Skeletal muscle satellite cell (primary cell): ENCODE data around the gene BPIFB2.
A peak's percentile ranks its signal among the peaks of the same experiment; 100 is the strongest.

Experiments
- H3K27me3 ChIP-seq: 2 replicates; pipeline ENCODE4 v1.7.0; 2013; ENCODE audit warnings: low read length; ENCODE audit not compliant: control insufficient read depth, insufficient read depth
- H3K36me3 ChIP-seq: 2 replicates; pipeline ENCODE4 v1.7.0; 2013; ENCODE audit warnings: mild to moderate bottlenecking, control low read depth, low read length; ENCODE audit not compliant: insufficient read depth
- H3K4me1 ChIP-seq: 2 replicates; pipeline ENCODE4 v1.7.0; 2013; ENCODE audit warnings: low read length; ENCODE audit not compliant: control insufficient read depth, insufficient read depth
- H3K4me2 ChIP-seq: 2 replicates; pipeline ENCODE4 v1.7.0; 2013; ENCODE audit warnings: mild to moderate bottlenecking, low read length
- H3K4me3 ChIP-seq: 2 replicates; pipeline ENCODE4 v1.7.0; 2013; ENCODE audit warnings: low read length
- H3K9ac ChIP-seq: 2 replicates; pipeline ENCODE4 v1.7.0; 2013; ENCODE audit warnings: mild to moderate bottlenecking, low read depth, low read length, moderate library complexity
- H3K9me3 ChIP-seq: replicated peaks from 2 replicates; pipeline ENCODE4 v1.7.0; 2013; ENCODE audit warnings: mild to moderate bottlenecking, control low read depth, low read length

The BPIFB2 gene

GRCh38 chr20:32965581-32966373 is 41.7 kb upstream of the BPIFB2 start:
- no peak overlapping the region for H3K4me2 ChIP-seq
- no peak overlapping the region for H3K4me3 ChIP-seq
- no peaks in the 10 kb centered on the region for H3K4me1 ChIP-seq
- no peak overlapping the region for H3K9ac ChIP-seq
- no peaks in the 10 kb centered on the region for H3K36me3 ChIP-seq
- peaks cover 31% of the 10 kb centered on the region for H3K27me3 ChIP-seq
- no peaks in the 10 kb centered on the region for H3K9me3 ChIP-seq

GRCh38 chr20:32966382-32966781 is 41.1 kb upstream of the BPIFB2 start:
- Histone ChIP-seq H3K9me3 (no peaks in the 10 kb centered on the region), H3K4me2 (no peak overlapping the region), H3K9ac (no peak overlapping the region), H3K4me3 (no peak overlapping the region), H3K36me3 (no peaks in the 10 kb centered on the region), H3K27me3 (peaks cover 31% of the 10 kb centered on the region), H3K4me1 (no peaks in the 10 kb centered on the region)

- H3K27me3 ChIP-seq: peaks cover 31% of the 10 kb centered on the region
- no peaks in the 10 kb centered on the region for H3K4me1 ChIP-seq
- no peak overlapping the region for H3K9ac ChIP-seq
- no peaks in the 10 kb centered on the region for H3K9me3 ChIP-seq
- H3K36me3 ChIP-seq: no peaks in the 10 kb centered on the region
- no peak overlapping the region for H3K4me3 ChIP-seq
- no peak overlapping the region for H3K4me2 ChIP-seq
These were observed 40.4 kb upstream of the BPIFB2 start for GRCh38 chr20:32966881-32967781.

GRCh38 chr20:32967961-32968457 is 39.5 kb upstream of the BPIFB2 start:
- peaks cover 28% of the 10 kb centered on the region for H3K27me3 ChIP-seq
- no peaks in the 10 kb centered on the region for H3K4me1 ChIP-seq
- no peak overlapping the region for H3K4me2 ChIP-seq
- H3K9me3 ChIP-seq: no peaks in the 10 kb centered on the region
- no peaks in the 10 kb centered on the region for H3K36me3 ChIP-seq
- no peak overlapping the region for H3K4me3 ChIP-seq
- H3K9ac ChIP-seq: no peak overlapping the region

- no peaks in the 10 kb centered on the region for H3K9me3 ChIP-seq
- no peak overlapping the region for H3K4me3 ChIP-seq
- no peak overlapping the region for H3K9ac ChIP-seq
- H3K27me3 ChIP-seq: peaks cover 22% of the 10 kb centered on the region
- no peaks in the 10 kb centered on the region for H3K4me1 ChIP-seq
- H3K36me3 ChIP-seq: no peaks in the 10 kb centered on the region
- H3K4me2 ChIP-seq: no peak overlapping the region
These were observed 38.8 kb upstream of the BPIFB2 start for GRCh38 chr20:32968478-32969241.

- H3K9ac ChIP-seq: no peak overlapping the region
- no peaks in the 10 kb centered on the region for H3K36me3 ChIP-seq
- H3K9me3 ChIP-seq: no peaks in the 10 kb centered on the region
- no peak overlapping the region for H3K4me3 ChIP-seq
- no peaks in the 10 kb centered on the region for H3K4me1 ChIP-seq
- peaks cover 27% of the 10 kb centered on the region for H3K27me3 ChIP-seq
- no peak overlapping the region for H3K4me2 ChIP-seq
These were observed 38.0 kb upstream of the BPIFB2 start for GRCh38 chr20:32969356-32970114.

GRCh38 chr20:32970115-32970972 is 37.2 kb upstream of the BPIFB2 start:
- H3K36me3 ChIP-seq: no peaks in the 10 kb centered on the region
- no peaks in the 10 kb centered on the region for H3K4me1 ChIP-seq
- no peak overlapping the region for H3K4me2 ChIP-seq
- peaks cover 27% of the 10 kb centered on the region for H3K27me3 ChIP-seq
- H3K4me3 ChIP-seq: no peak overlapping the region
- no peaks in the 10 kb centered on the region for H3K9me3 ChIP-seq
- no peak overlapping the region for H3K9ac ChIP-seq

- no peak overlapping the region for H3K9ac ChIP-seq
- H3K4me1 ChIP-seq: no peaks in the 10 kb centered on the region
- H3K36me3 ChIP-seq: no peaks in the 10 kb centered on the region
- no peak overlapping the region for H3K4me3 ChIP-seq
- no peaks in the 10 kb centered on the region for H3K9me3 ChIP-seq
- no peak overlapping the region for H3K4me2 ChIP-seq
- H3K27me3 ChIP-seq: peaks cover 24% of the 10 kb centered on the region
These were observed 36.6 kb upstream of the BPIFB2 start for GRCh38 chr20:32970973-32971300.

- Histone ChIP-seq H3K4me2 (peak overlapping the region; percentile 21), H3K4me1 (no peaks in the 10 kb centered on the region), H3K36me3 (no peaks in the 10 kb centered on the region), H3K9ac (no peak overlapping the region), H3K27me3 (peaks cover 27% of the 10 kb centered on the region), H3K9me3 (no peaks in the 10 kb centered on the region), H3K4me3 (no peak overlapping the region)
These were observed 35.8 kb upstream of the BPIFB2 start for GRCh38 chr20:32971703-32972161.
